Stimulated activated CD4-positive, alpha-beta T cell treated with anti-CD3 and anti-CD28 coated beads, TNF-alpha, amount 100 ng/mL, for 48 hours (primary cell): Measurements from ENCODE around the gene ADAMTSL3.

Experiments
- DNase-seq, 3 donors: peaks; one replicate each; pipeline ENCODE4 v3.0.0-alpha.2; 2020; ENCODE audit warnings: low read depth in 3 of 3

ADAMTSL3 gene

GRCh38 chr15:83837945-83838571 lies 184.1 kb downstream of the ADAMTSL3 start:
- DNase-seq = no peak

GRCh38 chr15:83838763-83839162 lies 184.8 kb downstream of the ADAMTSL3 start:
- DNase-seq = no peak

- no peak for DNase-seq
Observed at GRCh38 chr15:83842281-83842680, 188.4 kb downstream of the ADAMTSL3 start.

GRCh38 chr15:83843471-83843871 lies 189.5 kb downstream of the ADAMTSL3 start:
- DNase-seq = no peak

- DNase-seq = no peak
Observed at GRCh38 chr15:83844742-83845141, 190.8 kb downstream of the ADAMTSL3 start.

- DNase-seq = no peak
Observed at GRCh38 chr15:83845230-83845629, 191.3 kb downstream of the ADAMTSL3 start.

GRCh38 chr15:83846847-83847246 lies 192.9 kb downstream of the ADAMTSL3 start:
- DNase-seq = no peak

- no peak for DNase-seq
Observed at GRCh38 chr15:83848315-83849050, 194.6 kb downstream of the ADAMTSL3 start.

GRCh38 chr15:83850015-83850414 lies 196.1 kb downstream of the ADAMTSL3 start:
- no peak for DNase-seq

GRCh38 chr15:83850501-83851245 lies 196.8 kb downstream of the ADAMTSL3 start:
- DNase-seq = no peak

- no peak for DNase-seq
Observed at GRCh38 chr15:83853232-83853631, 199.3 kb downstream of the ADAMTSL3 start.

GRCh38 chr15:83854321-83854720 lies 200.4 kb downstream of the ADAMTSL3 start:
- no peak for DNase-seq

GRCh38 chr15:83854950-83855707 lies 201.2 kb downstream of the ADAMTSL3 start:
- no peak for DNase-seq

- DNase-seq = no peak
Observed at GRCh38 chr15:83855956-83856355, 202.0 kb downstream of the ADAMTSL3 start.

- no peak for DNase-seq
Observed at GRCh38 chr15:83858820-83859505, 205.0 kb downstream of the ADAMTSL3 start.

- DNase-seq = no peak
Observed at GRCh38 chr15:83866692-83867091, 212.8 kb downstream of the ADAMTSL3 start.

- no peak for DNase-seq
Observed at GRCh38 chr15:83869341-83869740, 215.4 kb downstream of the ADAMTSL3 start.

- DNase-seq = no peak
Observed at GRCh38 chr15:83871808-83872559, 218.1 kb downstream of the ADAMTSL3 start.

- DNase-seq = no peak
Observed at GRCh38 chr15:83873966-83874365, 220.0 kb downstream of the ADAMTSL3 start.

- no peak for DNase-seq
Observed at GRCh38 chr15:83880529-83880928, 226.6 kb downstream of the ADAMTSL3 start.

GRCh38 chr15:83881156-83881555 lies 227.2 kb downstream of the ADAMTSL3 start:
- no peak for DNase-seq
